Fibroblast of skin of abdomen (primary cell): ENCODE data around the gene DIPK1A. TPM values are rescaled to one million over a fixed set of nuclear protein-coding genes. Genes with fewer than 3 reads are reported as not detected.
A peak's percentile ranks its signal among the peaks of the same experiment; 100 is the strongest.

ENCODE experiments used
- DNase-seq: peaks from one replicate; pipeline ENCODE4 v3.0.0-alpha.2; 2013
- polyA plus RNA-seq, 2 experiments: library from polyadenylated mRNA; unstranded; fragments of 120-200 nt; gene quantifications; one replicate each; pipeline ENCODE4 v1.2.1, GENCODE V29; 2013; ENCODE audit not compliant: insufficient read length in 2 of 2

DIPK1A gene
- 22.2 TPM for polyA plus RNA-seq (2013, experiment 1 of 2; ENCODE audit: insufficient read length)
- polyA plus RNA-seq (2013, experiment 2 of 2; ENCODE audit: insufficient read length) = 20.7 TPM

GRCh38 chr1:92961131-92961895, at the start of gene DIPK1A:
Gene DIPK1A, minus strand, starts transcription at chr1:92961462. Its CDS starts 33 bp downstream, at chr1:92961429.
- peak; percentile 81 for DNase-seq

GRCh38 chr1:93007941-93008577, 46.8 kb upstream of the DIPK1A start:
- DNase-seq = no peak

DNA sequence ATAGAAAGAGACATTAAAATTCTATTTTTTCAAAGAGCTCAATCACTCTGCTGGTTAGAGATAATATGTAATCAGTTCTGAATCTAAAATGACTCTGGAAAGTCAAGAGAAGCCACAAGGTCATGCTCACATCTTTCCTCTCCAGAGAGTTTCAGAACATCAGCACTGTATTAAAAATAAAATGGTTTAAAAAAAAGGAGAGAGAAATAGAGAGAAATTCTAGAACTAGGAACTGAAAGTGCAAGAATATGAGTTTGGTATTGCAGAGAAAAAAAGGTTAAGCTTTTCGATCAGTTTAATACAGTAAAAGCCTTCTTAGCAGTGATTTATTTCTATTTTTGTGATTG, 44.0 kb upstream of the DIPK1A start:
- DNase-seq = no peak

- DNase-seq = no peak
These were observed 43.4 kb upstream of the DIPK1A start for GRCh38 chr1:93004566-93005251.

DNA sequence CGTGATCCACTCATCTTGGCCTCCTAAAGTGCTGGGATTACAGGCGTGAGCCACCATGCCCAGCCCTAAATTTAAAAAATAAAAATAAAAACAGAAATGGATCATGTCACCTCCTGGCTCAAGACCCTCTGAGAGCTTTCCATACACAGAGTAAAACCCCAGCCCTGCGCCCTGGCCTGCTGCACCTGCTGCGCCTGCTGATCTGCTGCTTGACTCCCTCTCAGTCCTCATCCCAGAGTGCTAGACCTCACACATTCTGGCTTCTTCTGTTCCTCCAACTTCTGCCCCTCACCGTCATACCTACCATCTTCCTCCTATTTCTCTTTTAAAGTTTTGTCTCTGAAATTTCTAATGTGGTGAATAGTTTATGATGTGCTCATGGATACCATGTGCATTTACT, 42.7 kb upstream of the DIPK1A start:
- no peak for DNase-seq

- DNase-seq = no peak
These were observed 41.5 kb upstream of the DIPK1A start for GRCh38 chr1:93002781-93003180.

DNA sequence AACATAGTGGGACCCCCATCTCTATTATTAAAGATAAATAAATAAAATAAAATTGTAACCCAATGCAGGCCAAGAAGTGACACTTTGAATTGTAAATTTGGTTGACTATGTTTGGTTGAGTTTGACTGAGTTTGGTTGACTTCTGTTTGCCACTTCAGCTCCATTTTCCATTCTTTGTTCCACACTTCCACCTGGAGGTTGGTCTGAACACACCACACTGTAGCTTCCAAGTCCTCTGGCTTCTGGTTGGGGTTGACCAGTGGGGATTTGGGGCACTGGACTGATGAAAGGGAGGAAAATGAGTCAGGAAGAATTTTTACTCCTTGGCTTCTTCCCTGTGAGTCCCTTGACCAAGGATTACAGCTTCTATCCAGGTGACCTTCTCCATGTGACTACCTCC, 40.6 kb upstream of the DIPK1A start:
- no peak for DNase-seq

- peak; percentile 27 for DNase-seq
These were observed 39.5 kb upstream of the DIPK1A start for GRCh38 chr1:93000751-93001175.

- DNase-seq = no peak
These were observed 39.0 kb upstream of the DIPK1A start for GRCh38 chr1:93000291-93000690.

DNA sequence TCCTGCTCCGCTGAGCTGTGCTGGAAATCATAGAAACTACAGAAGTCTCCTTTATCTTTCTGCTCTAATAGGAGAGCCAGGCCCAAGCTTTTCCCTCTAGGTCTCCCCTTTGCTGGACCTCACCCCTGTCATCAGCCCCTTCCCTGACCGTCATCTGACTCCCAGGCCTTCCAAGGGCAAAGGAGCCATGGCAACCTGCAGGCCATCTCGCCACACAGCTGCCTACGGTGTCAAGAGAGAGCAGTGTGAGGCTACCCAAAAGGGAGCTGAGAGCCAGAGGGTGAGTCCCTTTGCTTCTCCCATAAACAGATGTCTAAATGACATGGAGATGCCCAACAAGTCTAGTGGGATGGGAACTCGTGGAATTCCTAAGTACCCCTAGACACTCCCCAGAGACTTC, 37.6 kb upstream of the DIPK1A start:
- no peak for DNase-seq

DNA sequence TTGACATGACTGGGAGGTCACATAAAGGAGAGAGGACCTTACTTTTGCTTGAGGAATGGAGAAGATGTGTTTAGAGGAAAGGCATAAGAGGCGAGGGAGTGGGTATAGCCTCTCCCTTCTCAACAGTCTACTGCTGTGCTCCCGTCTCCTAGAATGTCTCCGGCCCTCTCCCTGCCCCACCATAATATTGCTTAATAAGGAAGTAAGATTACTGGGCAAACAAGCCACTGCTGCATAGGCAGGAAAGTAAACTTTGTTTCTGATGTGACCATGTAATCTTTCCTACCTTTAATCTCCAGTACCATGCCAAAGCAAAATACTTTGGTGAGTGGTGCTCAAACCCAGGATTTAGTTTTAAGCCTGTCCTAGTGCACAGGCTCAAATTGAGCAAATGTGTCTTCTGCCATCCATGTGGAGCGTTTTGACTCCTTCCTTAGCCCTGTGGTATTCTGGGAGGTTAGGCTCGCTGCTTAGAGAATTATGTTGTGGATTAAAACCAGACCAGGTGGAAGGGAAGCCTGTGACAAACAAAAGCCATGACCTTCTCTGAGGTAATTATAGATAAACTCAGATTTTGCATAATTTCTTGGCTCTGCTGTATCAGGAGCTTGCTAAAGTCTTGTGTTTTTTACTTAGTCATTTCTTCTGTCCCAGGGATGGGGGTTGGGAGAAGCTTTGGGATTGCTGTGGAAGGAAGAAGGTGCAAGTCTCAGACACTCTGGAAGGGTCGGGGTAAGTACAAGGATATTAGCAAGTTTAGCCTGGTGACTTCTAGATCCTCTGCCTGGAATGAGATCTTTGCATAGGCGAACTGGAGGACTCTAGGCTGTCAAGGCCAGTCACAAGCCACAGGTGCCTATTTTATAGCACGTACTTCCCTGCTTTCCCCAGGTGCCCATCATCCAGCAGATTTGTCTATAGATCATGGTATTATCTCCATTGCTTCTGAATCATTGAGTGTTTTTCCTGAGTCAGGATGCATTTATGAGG, 34.5 kb upstream of the DIPK1A start:
- no peak for DNase-seq

DNA sequence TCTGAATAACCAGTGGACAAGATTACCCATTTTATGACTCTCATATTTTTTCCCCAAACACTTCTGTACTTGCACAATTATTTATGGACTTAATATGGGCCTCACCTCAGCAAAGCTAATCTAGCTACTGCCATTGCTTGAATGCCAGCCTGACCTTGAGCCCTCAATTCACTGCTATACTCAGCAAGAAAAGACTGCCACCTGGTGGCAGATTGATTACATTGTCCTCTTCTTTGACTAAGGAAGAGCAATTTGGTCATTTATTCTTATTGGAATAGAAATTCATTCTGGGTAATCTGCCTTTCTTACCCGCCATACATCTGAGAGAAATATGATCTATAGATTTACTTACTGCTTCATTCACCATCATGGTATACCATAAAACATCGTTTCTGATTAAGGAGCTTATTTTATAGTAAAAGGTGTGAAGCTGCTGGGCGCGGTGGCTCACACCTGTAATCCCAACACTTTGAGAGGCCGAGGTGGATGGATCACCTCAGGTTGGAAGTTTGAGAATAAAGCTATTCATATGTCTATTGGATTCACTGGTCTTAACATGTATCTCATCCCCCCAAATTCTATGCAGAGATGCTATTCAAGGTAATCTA, 32.9 kb upstream of the DIPK1A start:
- DNase-seq = peak; percentile 77

DNA sequence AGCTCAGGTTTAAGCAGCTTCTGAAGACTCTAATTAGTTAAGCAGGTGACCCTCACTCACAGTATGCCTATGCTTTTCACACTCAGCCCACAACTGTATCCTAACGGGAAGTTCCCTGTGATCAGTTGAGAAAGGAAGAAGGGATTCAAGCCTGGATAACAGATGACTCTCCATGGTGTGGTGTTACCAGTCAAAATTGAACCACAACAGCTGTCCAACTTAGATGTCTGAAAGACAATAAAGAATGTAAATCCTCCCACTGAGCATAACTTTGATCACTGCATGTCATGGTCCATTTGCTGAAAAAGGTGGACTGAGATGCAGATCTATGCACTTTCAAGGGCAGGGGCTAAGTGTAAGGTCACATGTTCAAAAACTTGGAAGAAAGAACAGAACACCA, 32.3 kb upstream of the DIPK1A start:
- no peak for DNase-seq

DNA sequence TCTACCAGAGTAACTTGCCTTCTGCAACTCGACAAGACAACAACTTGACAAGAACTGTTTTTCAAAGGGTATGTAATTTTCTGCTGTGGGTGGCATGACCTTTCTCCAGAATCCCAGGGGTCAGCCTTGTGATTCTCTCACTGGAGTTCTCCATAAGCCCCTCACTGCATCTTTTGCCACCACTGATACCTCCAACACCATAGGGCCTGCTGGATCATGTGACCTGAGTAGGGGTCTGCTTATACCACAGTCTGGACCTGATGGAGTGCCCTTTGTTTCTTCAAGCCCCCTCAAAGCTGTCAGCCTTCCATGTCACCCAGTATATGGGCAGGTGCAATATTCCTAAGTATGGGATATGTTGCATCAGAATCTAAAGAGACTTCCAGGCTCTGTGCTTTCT, 31.6 kb upstream of the DIPK1A start:
- DNase-seq = no peak

DNA sequence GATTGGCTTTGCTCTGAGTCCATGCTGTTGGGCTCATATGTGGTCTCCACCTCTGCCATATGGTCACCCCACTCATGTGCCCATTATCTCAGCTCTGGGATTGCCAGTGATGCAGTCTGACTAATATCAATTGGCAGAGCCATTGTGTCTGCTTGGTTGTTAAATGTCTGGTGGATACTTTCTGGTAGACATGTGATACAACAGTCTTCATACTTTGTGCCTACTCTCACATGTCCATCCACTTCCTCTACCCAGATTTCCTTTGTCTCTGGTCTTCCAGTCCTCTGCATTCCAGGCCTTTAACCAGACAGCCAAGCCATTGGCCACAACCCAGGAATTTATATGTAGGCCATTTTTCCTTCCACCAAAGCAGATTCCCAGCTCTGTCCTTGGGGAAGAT, 30.8 kb upstream of the DIPK1A start:
- DNase-seq = peak; percentile 23

DNA sequence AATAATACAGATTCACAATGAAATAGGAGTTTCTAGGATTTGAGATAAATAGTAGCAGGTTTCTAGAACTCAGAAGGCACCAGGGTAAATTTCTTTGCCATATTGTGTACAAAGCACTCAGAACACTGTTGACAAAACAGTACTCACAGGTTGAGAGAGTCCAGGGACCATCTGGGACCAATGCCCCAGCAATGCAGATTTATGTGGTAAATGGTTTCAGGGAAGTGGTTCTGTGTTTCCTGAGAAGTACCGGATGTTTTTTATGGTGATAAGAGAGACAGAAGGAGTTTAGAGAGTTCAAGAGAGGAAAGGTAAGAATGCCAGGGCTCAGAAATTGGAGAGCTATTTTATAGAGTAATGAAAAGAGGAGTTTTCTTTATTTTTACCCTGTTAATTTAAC, 29.6 kb upstream of the DIPK1A start:
- no peak for DNase-seq

DNA sequence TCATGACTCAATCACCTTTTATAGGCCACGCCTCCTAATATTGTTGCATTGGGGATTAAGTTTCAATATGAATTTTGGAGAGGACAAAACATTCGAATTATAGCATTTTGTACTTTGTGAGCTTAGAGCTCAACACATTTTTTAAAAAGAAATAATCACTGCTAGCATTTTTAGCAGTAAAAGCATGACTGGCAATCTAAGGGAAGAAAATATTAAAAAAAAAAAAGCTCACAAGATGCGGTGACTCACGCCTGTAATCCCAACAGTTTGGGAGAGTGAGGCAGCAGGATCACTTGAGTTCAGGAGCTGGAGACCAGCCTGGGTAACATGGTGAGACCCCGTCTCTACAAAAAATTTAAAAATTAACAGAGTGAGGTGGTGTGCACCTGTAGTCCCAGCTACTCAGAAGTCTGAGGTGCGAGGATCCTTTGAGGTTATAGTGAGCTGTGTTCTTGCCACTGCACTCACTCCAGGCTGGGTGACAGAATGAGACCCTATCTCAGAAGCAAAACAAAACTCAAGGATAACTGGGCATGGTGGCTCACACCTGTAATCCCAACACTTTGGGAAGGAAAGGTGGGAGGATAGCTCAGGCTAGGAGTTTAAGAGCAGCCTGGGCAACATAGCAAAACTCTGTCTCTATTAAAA, 28.8 kb upstream of the DIPK1A start:
- no peak for DNase-seq

DNA sequence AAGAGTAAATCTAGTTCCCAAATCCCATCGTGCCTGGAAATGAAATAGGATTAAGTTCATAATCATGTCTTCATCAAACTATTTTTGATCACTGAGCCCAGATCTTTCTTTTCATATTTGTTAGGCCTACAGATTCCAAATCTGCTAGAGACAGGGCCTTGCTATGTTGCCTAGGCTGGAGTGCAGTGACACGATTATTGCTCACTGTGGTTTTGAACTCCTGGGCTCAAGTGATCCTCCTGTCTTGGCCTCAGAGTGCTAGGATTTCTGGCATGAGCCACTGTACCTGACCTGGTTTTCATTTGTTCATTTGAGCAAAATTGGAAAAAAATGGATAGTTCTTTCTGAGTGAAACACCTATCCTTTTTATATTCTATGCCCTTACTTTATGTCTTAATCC, 28.0 kb upstream of the DIPK1A start:
- DNase-seq = no peak

DNA sequence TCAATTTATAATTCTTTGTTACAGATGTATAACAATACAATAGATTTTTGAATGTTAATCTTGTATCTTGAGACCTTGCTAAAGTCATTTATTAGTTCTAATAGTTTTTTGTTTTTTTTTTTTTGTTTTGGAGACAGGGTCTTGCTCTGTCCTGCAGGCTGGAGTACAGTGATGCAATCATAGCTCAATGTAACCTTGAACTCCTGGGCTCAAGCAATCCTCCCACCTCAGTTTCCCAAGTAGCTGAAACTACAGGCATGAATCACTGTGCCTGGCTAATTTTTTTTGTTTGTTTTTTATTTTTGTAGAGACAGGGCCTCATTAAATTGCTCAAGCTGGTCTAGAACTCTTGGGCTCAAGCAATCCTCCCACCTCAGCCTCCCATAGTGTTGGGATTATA, 26.2 kb upstream of the DIPK1A start:
- DNase-seq = no peak

DNA sequence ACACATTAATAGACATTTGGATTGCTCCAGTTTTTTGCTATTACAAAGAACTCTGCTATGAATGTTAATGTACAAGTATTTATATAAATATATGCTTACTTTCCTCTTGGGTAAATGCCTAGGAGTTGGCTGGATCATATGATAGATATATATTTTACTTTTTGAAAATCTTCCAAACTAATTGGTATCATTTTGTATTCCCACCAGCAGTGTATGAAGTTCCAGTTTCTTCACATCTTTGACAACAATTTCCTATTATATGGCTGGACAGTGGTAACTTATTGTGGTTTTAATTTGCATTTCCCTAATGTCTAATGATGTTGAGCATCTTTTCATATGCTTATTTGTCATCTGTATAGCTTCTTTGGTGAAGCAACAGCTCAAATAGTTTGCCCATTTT, 23.8 kb upstream of the DIPK1A start:
- DNase-seq = no peak
